ENCODE data around the gene RUNX3. TPM values are rescaled to one million over a fixed set of nuclear protein-coding genes. Genes with fewer than 3 reads are reported as not detected.

The RUNX3 gene
- total and polyA plus RNA-seq, 4 donors, result 0.43 to 1.1 (median 0.88) TPM

DNA sequence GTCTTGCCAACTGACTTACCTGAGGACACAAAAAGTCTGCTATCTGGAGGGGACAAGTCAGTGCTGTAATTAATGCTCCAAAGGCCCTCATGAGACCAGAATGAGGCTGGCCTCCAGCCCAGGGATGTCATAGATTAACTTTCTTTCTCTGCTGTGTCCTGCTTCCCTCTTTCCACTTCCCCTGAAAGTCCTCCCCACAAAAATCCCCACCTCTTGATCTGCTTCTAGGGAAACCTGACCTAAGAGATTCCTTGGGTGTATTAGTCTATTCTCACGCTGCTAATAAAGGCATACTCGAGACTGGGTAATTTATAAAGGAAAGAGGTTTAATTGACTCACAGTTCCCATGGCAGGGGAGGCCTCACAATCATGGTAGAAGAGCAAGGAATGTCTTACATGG is 39.2 kb downstream of the RUNX3 start:
- H3K27ac ChIP-seq (ENCODE audit: low read depth in 1 of 2, low read length in 2 of 2), result no peak overlapping the region
- H3K4me1 ChIP-seq (ENCODE audit: control insufficient read depth in 4 of 4, insufficient read depth in 4 of 4, low read length in 3 of 4), result peaks cover 0 to 12% (median 8%) of the 10 kb centered on the region in 4 donors
- H3K9me3 ChIP-seq (ENCODE audit: control insufficient read depth in 4 of 4, low read length in 3 of 4), result no peaks in the 10 kb centered on the region
- H3K27me3 ChIP-seq (ENCODE audit: control insufficient read depth in 4 of 4, insufficient read depth in 4 of 4, low read length in 3 of 4), result no peaks in the 10 kb centered on the region
- WGBS, result 97% methylated on average over 2 of the region's 2 CpGs
- H3K9ac ChIP-seq (ENCODE audit: low read depth in 1 of 2, low read length in 2 of 2), result no peak overlapping the region
- TF ChIP-seq RXRA (IDR thresholded peaks at IDR 0.05), result no peak
- no peak for DNase-seq (ENCODE audit: low spot score)
- H3K4me3 ChIP-seq (ENCODE audit: low read depth in 1 of 3, low read length in 3 of 3), result no peak overlapping the region
- H3K36me3 ChIP-seq (ENCODE audit: control insufficient read depth in 4 of 4, insufficient read depth in 3 of 4, low read depth in 1 of 4, low read length in 3 of 4), result no peaks in the 10 kb centered on the region

DNA sequence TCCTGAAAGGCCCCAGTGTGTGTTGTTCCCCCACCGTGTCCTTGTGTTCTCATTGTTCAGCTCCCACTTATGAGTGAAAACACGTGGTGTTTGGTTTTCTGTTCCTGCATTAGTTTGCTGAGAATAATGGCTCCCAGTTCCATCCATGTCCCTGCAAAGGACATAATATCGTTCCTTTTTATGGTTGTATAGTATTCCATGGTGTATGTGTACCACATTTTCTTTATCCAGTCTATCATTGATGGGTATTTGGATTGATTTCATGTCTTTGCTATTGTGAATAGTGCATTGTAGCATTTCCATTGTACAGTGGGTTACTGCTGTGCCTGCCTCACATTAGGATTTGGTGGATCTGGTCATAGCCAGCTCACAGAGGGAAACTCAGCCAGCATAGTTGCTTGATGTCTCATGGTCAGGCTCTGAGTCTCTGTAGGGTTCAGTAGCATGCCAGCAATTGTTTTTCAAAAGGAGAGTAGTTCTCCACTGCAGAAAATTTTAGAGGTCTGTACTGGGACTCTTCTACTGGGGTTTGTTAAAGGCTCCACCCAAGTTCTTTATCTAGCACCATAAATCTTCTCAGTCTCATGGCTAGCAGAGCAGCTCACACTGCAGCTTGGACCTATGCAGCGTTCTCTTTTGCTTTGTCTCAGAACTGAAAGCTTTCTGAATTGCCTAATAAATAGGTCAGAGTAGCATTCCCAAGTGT is 41.0 kb downstream of the RUNX3 start:
- H3K27ac ChIP-seq (ENCODE audit: low read depth in 1 of 2, low read length in 2 of 2), result no peak overlapping the region
- H3K4me3 ChIP-seq (ENCODE audit: low read depth in 1 of 3, low read length in 3 of 3), result no peak overlapping the region
- WGBS, result 93% methylated on average over 4 of the region's 4 CpGs
- H3K36me3 ChIP-seq (ENCODE audit: control insufficient read depth in 4 of 4, insufficient read depth in 3 of 4, low read depth in 1 of 4, low read length in 3 of 4), result no peaks in the 10 kb centered on the region
- H3K9ac ChIP-seq (ENCODE audit: low read depth in 1 of 2, low read length in 2 of 2), result no peak overlapping the region
- H3K9me3 ChIP-seq (ENCODE audit: control insufficient read depth in 4 of 4, low read length in 3 of 4), result no peaks in the 10 kb centered on the region
- TF ChIP-seq, protein P1, sequence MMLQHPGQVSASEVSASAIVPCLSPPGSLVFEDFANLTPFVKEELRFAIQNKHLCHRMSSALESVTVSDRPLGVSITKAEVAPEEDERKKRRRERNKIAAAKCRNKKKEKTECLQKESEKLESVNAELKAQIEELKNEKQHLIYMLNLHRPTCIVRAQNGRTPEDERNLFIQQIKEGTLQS (IDR thresholded peaks at IDR 0.05), result no peak
- TF ChIP-seq, protein P2, sequence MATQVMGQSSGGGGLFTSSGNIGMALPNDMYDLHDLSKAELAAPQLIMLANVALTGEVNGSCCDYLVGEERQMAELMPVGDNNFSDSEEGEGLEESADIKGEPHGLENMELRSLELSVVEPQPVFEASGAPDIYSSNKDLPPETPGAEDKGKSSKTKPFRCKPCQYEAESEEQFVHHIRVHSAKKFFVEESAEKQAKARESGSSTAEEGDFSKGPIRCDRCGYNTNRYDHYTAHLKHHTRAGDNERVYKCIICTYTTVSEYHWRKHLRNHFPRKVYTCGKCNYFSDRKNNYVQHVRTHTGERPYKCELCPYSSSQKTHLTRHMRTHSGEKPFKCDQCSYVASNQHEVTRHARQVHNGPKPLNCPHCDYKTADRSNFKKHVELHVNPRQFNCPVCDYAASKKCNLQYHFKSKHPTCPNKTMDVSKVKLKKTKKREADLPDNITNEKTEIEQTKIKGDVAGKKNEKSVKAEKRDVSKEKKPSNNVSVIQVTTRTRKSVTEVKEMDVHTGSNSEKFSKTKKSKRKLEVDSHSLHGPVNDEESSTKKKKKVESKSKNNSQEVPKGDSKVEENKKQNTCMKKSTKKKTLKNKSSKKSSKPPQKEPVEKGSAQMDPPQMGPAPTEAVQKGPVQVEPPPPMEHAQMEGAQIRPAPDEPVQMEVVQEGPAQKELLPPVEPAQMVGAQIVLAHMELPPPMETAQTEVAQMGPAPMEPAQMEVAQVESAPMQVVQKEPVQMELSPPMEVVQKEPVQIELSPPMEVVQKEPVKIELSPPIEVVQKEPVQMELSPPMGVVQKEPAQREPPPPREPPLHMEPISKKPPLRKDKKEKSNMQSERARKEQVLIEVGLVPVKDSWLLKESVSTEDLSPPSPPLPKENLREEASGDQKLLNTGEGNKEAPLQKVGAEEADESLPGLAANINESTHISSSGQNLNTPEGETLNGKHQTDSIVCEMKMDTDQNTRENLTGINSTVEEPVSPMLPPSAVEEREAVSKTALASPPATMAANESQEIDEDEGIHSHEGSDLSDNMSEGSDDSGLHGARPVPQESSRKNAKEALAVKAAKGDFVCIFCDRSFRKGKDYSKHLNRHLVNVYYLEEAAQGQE (IDR thresholded peaks at IDR 0.05), result no peak
- no peak for TF ChIP-seq FOXA2 (IDR thresholded peaks at IDR 0.05)
- TF ChIP-seq, protein P3, sequence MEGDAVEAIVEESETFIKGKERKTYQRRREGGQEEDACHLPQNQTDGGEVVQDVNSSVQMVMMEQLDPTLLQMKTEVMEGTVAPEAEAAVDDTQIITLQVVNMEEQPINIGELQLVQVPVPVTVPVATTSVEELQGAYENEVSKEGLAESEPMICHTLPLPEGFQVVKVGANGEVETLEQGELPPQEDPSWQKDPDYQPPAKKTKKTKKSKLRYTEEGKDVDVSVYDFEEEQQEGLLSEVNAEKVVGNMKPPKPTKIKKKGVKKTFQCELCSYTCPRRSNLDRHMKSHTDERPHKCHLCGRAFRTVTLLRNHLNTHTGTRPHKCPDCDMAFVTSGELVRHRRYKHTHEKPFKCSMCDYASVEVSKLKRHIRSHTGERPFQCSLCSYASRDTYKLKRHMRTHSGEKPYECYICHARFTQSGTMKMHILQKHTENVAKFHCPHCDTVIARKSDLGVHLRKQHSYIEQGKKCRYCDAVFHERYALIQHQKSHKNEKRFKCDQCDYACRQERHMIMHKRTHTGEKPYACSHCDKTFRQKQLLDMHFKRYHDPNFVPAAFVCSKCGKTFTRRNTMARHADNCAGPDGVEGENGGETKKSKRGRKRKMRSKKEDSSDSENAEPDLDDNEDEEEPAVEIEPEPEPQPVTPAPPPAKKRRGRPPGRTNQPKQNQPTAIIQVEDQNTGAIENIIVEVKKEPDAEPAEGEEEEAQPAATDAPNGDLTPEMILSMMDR (IDR thresholded peaks at IDR 0.05; ENCODE audit: low read depth, low read length, missing input control), result no peak
- no peak for TF ChIP-seq RXRA (IDR thresholded peaks at IDR 0.05)
- TF ChIP-seq TAF1 (conservative IDR thresholded peaks at IDR 0.05), result no peak
- TF ChIP-seq YY1 (IDR thresholded peaks at IDR 0.05), result no peak
- TF ChIP-seq NR2F2 (IDR thresholded peaks at IDR 0.05), result no peak
- no peak for TF ChIP-seq FOXA1 (IDR thresholded peaks at IDR 0.05)
- TF ChIP-seq GABPA (IDR thresholded peaks at IDR 0.05 in 1 of 2, conservative IDR thresholded peaks at IDR 0.05 in 1 of 2), result no peak
- TF ChIP-seq, protein P4, sequence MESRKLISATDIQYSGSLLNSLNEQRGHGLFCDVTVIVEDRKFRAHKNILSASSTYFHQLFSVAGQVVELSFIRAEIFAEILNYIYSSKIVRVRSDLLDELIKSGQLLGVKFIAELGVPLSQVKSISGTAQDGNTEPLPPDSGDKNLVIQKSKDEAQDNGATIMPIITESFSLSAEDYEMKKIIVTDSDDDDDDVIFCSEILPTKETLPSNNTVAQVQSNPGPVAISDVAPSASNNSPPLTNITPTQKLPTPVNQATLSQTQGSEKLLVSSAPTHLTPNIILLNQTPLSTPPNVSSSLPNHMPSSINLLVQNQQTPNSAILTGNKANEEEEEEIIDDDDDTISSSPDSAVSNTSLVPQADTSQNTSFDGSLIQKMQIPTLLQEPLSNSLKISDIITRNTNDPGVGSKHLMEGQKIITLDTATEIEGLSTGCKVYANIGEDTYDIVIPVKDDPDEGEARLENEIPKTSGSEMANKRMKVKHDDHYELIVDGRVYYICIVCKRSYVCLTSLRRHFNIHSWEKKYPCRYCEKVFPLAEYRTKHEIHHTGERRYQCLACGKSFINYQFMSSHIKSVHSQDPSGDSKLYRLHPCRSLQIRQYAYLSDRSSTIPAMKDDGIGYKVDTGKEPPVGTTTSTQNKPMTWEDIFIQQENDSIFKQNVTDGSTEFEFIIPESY (IDR thresholded peaks at IDR 0.05), result no peak
- TF ChIP-seq HNF4G (IDR thresholded peaks at IDR 0.05), result no peak
- no peak for TF ChIP-seq JUND (IDR thresholded peaks at IDR 0.05)
- no peak for TF ChIP-seq SP1 (IDR thresholded peaks at IDR 0.05)
- no peaks in the 10 kb centered on the region for H3K27me3 ChIP-seq (ENCODE audit: control insufficient read depth in 4 of 4, insufficient read depth in 4 of 4, low read length in 3 of 4)
- DNase-seq (ENCODE audit: low spot score), result no peak
- peaks cover 0 to 12% (median 8%) of the 10 kb centered on the region in 4 donors for H3K4me1 ChIP-seq (ENCODE audit: control insufficient read depth in 4 of 4, insufficient read depth in 4 of 4, low read length in 3 of 4)
